ENCODE data around the gene HDGFL3. TPM values are rescaled to one million over a fixed set of nuclear protein-coding genes. Genes with fewer than 3 reads are reported as not detected.

HDGFL3 gene
- total and polyA plus RNA-seq, 2 donors (not counting 3 experiments of a cell fraction or from before 2014, with no cell fraction given) = 20.2 to 155 TPM

DNA sequence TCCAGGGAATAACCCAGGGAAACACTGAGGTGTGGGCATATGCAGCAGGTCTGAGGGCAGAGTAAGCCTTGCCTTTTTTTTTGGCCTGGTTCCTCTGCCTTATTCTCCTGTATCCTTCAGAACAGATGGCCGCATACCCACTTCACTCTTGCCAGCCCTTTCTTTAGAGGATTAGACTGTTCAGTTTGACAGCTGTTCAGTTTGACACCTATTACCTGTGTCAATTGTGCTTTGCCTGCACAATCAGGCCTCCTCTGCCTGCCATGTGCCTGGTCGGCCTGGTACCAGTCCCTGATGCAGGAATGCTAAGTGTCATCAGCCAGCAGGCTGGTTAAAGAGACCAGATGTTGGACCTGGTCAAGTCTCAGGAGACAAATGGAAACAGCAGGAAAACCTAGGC, 77.8 kb downstream of the HDGFL3 start:
- no peak for FAIRE-seq
- no peak overlapping the region for H2AFZ ChIP-seq (ENCODE audit: low read depth, low read length)
- no peak for DNase-seq (ENCODE audit: low read depth, low spot score)
- dilution Hi-C loops (cut with MboI; ENCODE audit: extremely low pct_ligation_motif_present, low sequenced_read_pairs) = no loop called here
- no peaks in the 10 kb centered on the region for H3K9me1 ChIP-seq (replicated peaks; ENCODE audit: control insufficient read depth, extremely low read depth, insufficient read depth, low read length)
- POLR2A ChIA-PET = no interaction called here
- no peak overlapping the region for H3K27ac ChIP-seq (ENCODE audit: insufficient read depth, low read depth, low read length)
- H3K79me2 ChIP-seq (ENCODE audit: control insufficient read depth, insufficient read depth, low read length) = no peaks in the 10 kb centered on the region
- CTCF ChIA-PET = interaction anchor here (1.0 to 1.6 kb wide), 2 partner anchors 30 to 119 kb away, joined by 3 read pairs; no protein-coding TSS in a partner anchor
- H3K4me2 ChIP-seq (ENCODE audit: insufficient read depth, low read length) = no peak overlapping the region
- no peaks in the 10 kb centered on the region for H3K4me1 ChIP-seq (ENCODE audit: control insufficient read depth, extremely low read depth, insufficient read depth, low read length)
- intact Hi-C loops (cut with micrococcal nuclease) = no loop called here
- H3K9ac ChIP-seq (replicated peaks; ENCODE audit: extremely low read depth, insufficient read depth, low read length) = no peak overlapping the region
- no peaks in the 10 kb centered on the region for H3K27me3 ChIP-seq (ENCODE audit: control insufficient read depth in 2 of 2, insufficient read depth in 2 of 2, low read length in 2 of 2)
- no peaks in the 10 kb centered on the region for H3K9me3 ChIP-seq (replicated peaks; ENCODE audit: control insufficient read depth, insufficient read depth, low read length)
- TF ChIP-seq POLR2A (IDR thresholded peaks at IDR 0.05; ENCODE audit: low read depth, low read length) (no peak), FOS (IDR thresholded peaks at IDR 0.05; ENCODE audit: borderline replicate concordance, insufficient read depth, low read length) (no peak), EZH2 (IDR thresholded peaks at IDR 0.05; ENCODE audit: borderline replicate concordance, low read depth, low read length, severe bottlenecking) (no peak), JUN (IDR thresholded peaks at IDR 0.05; ENCODE audit: borderline replicate concordance, insufficient read depth, insufficient read length, low read depth) (no peak), POLR2AphosphoS5 (IDR thresholded peaks at IDR 0.05; ENCODE audit: insufficient read depth, low read depth, low read length) (no peak), MYC (IDR thresholded peaks at IDR 0.05; ENCODE audit: low read depth, low read length) (no peak), GATA2 (IDR thresholded peaks at IDR 0.05; ENCODE audit: insufficient read depth, insufficient read length, low read depth, low read length) (no peak)
- TF ChIP-seq, protein P1, sequence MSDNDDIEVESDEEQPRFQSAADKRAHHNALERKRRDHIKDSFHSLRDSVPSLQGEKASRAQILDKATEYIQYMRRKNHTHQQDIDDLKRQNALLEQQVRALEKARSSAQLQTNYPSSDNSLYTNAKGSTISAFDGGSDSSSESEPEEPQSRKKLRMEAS (IDR thresholded peaks at IDR 0.05; ENCODE audit: insufficient read depth, insufficient read length) = no peak
- TF ChIP-seq, protein P2, sequence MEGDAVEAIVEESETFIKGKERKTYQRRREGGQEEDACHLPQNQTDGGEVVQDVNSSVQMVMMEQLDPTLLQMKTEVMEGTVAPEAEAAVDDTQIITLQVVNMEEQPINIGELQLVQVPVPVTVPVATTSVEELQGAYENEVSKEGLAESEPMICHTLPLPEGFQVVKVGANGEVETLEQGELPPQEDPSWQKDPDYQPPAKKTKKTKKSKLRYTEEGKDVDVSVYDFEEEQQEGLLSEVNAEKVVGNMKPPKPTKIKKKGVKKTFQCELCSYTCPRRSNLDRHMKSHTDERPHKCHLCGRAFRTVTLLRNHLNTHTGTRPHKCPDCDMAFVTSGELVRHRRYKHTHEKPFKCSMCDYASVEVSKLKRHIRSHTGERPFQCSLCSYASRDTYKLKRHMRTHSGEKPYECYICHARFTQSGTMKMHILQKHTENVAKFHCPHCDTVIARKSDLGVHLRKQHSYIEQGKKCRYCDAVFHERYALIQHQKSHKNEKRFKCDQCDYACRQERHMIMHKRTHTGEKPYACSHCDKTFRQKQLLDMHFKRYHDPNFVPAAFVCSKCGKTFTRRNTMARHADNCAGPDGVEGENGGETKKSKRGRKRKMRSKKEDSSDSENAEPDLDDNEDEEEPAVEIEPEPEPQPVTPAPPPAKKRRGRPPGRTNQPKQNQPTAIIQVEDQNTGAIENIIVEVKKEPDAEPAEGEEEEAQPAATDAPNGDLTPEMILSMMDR (IDR thresholded peaks at IDR 0.05; ENCODE audit: extremely low read depth in 1 of 2, insufficient read depth in 1 of 2, low read depth in 1 of 2, low read length in 2 of 2) = no peak
- H3K4me3 ChIP-seq (replicated peaks in 1 of 3; ENCODE audit: insufficient read depth in 1 of 3, low read depth in 1 of 3, low read length in 3 of 3) = no peak overlapping the region
- no peaks in the 10 kb centered on the region for H4K20me1 ChIP-seq (replicated peaks; ENCODE audit: control insufficient read depth, extremely low read depth, insufficient read depth, low read length)
- peaks cover 16 to 32% of the 10 kb centered on the region in 2 experiments for H3K36me3 ChIP-seq (ENCODE audit: control insufficient read depth in 2 of 2, extremely low read depth in 1 of 2, insufficient read depth in 2 of 2, low read length in 2 of 2)
- BruUV-seq (replicated peaks) = no TSS peak

All from endothelial cell of umbilical vein (primary cell).